ENCODE data around the gene ZBTB44. TPM values are rescaled to one million over a fixed set of nuclear protein-coding genes. Genes with fewer than 3 reads are reported as not detected.
"Not testable (repeated sequence)": the region's sequence is repeated elsewhere in the genome, so short reads cannot be mapped to it uniquely, and the experiment has no call there.

The ZBTB44 gene
- total RNA-seq, 2 donors from 2014 or later, result 24.2 to 30.5 TPM

GRCh38 chr11:130206141-130206540 lies 108.6 kb downstream of the ZBTB44 start:
- intact Hi-C loops (cut with DNase I), result no loop called here
- DNase-seq (ENCODE audit: low spot score), result peak; percentile 42

DNA sequence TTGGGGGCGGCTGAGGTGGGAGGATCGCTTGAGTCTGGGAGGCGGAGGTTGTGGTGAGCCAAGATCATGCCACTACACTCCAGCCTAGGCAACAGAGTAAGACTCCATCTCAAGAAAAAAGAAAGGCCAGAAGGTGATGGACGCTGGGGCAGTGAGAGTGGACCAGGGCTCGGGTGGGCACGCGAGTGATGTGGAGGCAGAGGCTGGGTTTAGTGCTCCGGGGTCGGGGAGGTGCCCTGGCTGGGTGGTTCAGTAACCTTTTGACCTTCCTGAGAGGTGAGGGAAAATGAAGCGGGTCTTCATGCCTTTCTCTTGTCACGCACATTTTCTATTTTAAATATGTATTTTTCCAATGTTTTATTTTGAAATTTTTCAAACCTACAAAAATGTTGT lies 110.0 kb downstream of the ZBTB44 start:
- peak; percentile 67 for DNase-seq (ENCODE audit: low spot score)
- intact Hi-C loops (cut with DNase I), result no loop called here

DNA sequence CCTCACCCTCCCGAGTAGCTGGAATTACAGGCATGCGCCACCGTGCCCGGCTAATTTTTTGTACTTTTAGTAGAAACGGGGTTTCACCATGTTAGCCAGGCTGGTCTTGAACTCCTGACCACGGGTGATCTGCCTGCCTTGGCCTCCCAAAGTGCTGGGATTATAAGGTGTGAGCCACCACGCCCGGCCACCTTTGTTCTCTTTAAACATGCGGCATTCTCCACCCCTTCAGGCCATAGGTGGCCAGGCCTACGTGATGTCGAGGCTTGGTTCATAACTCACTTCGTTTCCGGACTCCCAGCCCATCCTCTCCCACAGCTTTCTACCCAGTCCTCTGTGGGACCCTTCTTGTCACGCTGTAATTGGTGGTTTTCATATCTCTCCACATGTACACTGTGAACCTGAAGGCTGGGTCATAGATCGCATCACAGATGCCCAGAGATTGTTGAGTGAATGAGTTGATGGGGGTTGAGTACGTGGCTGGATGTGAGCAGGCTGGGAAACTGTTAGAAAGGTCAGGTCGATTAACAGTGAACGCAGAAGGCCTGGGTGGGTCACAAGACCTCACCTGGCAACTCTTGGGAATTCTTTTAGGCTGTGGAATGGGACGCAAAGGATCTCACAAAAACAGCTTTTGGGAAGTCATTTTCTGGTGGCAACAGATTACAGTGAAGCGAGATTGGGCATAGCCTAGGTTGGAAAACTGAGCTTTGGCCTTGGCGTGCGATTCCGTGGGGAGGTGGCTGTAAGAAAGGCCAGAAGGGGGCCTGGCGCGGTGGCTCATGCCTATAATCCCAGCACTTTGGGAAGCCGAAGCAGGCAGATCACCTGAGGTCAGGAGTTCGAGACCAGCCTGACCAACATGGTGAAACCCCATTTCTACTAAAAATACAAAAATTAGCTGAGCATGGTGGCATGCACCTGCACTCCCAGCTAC lies 110.7 kb downstream of the ZBTB44 start:
- intact Hi-C loops (cut with DNase I), result no loop called here
- DNase-seq (ENCODE audit: low spot score), result peak; percentile 46

- intact Hi-C loops (cut with DNase I), result no loop called here
- DNase-seq (ENCODE audit: low spot score), result peak; percentile 66
Observed at GRCh38 chr11:130202818-130203689, 111.7 kb downstream of the ZBTB44 start.

DNA sequence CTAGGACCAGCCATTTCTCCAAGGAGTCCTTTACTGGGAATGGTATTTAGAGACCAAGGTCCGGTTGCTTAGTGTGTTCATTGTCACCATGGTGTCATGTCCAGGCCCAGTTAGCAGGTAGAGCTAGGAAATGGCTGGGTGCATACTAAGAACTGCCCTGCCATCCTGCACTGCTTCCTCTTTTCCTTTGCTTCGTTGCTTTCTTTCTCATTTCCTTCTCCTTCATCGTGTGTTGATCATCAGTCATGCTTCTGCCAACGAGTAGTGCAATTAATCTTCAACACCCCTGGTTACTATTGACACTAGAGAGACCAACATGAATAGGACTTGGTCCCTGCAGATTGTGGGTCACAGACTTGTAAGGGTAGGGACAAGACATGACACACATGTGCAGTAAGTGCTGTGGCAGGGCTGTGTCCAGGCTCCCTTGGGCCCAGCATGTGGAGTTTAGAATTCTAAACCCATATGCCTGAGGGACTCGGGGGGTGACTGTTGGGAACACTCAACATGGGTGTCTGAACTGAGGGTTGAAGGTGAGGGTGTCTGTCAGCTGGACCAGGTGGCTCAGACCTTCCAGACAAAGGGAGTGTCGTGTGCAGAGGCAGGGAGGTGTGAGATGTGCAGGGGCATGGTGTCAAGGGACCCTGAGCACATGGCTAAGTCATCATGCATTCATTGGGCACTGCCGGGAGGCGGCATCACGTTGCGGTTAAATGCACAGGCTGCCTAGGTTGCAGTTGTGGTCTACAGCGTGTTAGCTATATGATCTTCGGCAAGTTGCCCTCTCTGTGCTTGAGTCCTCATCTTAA lies 112.5 kb downstream of the ZBTB44 start:
- DNase-seq (ENCODE audit: low spot score), result peak; percentile 69
- intact Hi-C loops (cut with DNase I), result no loop called here

- intact Hi-C loops (cut with DNase I), result no loop called here
Observed at GRCh38 chr11:130201026-130201425, 113.7 kb downstream of the ZBTB44 start.

DNA sequence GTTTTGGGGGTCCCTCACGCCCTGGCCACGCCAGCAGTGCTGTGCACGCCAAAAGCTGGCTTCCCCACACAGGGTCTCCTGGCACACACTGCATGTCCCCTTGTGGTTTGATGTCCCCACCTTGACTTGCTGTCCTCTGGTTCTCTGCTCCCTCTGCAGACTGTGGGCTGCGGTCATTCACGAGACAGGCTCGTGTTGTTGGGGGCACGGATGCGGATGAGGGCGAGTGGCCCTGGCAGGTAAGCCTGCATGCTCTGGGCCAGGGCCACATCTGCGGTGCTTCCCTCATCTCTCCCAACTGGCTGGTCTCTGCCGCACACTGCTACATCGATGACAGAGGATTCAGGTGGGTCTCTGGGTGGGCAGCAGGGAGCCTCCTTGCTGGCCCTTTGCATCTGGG lies 114.9 kb downstream of the ZBTB44 start:
- DNase-seq (ENCODE audit: low spot score), result no peak
- intact Hi-C loops (cut with DNase I), result no loop called here

More at GRCh38 chr11:130201026-130201425, 113.7 kb downstream of the ZBTB44 start:
- no peak for DNase-seq (ENCODE audit: low spot score)

DNA sequence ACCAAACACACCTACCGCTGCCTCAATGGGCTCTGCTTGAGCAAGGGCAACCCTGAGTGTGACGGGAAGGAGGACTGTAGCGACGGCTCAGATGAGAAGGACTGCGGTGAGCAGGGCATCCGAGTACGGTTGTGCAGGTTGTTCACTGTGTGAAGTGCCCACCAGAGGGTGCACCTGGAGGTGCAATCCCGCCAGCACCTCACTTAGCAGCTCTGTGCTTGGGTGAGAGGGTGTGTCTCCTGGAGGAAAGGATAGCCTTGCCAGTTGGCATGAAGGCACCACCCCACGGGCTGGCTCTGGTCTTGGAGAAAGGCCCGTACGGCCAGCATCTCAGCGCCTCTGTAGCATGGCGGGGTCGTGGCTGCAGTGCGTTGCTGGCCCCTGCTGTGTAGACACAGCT lies 115.8 kb downstream of the ZBTB44 start:
- DNase-seq (ENCODE audit: low spot score), result no peak
- intact Hi-C loops (cut with DNase I), result no loop called here

GRCh38 chr11:130198292-130198691 lies 116.4 kb downstream of the ZBTB44 start:
- DNase-seq (ENCODE audit: low spot score), result no peak
- intact Hi-C loops (cut with DNase I), result no loop called here

DNA sequence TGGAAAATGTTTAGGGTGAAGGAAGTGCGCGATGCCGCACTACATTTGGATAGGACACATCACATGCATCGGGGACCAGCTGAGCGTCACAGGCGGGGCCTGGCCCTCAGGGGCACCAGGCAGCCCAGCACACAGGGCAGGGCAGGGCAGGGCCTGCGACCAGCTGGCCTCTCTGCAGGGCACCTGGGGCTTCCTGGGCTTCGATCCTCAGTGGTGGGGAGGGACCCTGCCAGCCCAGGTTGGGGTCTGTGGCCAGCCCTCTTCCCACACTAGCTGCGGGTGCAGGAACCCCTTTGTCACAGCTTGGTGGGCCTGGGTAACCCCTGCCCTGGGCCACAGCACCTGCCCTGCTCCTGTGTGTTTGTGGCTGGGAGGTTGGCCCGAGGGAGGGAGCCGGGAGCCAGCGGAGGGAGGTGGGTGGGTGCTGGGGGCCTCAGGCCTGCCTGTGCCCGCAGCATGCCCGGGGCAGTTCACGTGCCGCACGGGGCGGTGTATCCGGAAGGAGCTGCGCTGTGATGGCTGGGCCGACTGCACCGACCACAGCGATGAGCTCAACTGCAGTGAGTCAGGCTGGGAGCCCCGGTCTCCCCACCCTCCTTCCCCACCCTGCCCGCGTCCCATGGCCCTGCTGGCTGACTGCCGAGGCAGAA lies 117.2 kb downstream of the ZBTB44 start:
- intact Hi-C loops (cut with DNase I), result no loop called here

GRCh38 chr11:130194241-130195023 lies 120.3 kb downstream of the ZBTB44 start:
- intact Hi-C loops (cut with DNase I), result no loop called here

More for the DNA sequence above, 117.2 kb downstream of the ZBTB44 start:
- no peak for DNase-seq (ENCODE audit: low spot score)

GRCh38 chr11:130193551-130193950 lies 121.2 kb downstream of the ZBTB44 start:
- intact Hi-C loops (cut with DNase I); DNase-seq (ENCODE audit: low spot score): not testable (repeated sequence)

More at GRCh38 chr11:130194241-130195023, 120.3 kb downstream of the ZBTB44 start:
- DNase-seq (ENCODE audit: low spot score), result no peak

GRCh38 chr11:130192845-130193267 lies 121.9 kb downstream of the ZBTB44 start:
- intact Hi-C loops (cut with DNase I), result no loop called here

DNA sequence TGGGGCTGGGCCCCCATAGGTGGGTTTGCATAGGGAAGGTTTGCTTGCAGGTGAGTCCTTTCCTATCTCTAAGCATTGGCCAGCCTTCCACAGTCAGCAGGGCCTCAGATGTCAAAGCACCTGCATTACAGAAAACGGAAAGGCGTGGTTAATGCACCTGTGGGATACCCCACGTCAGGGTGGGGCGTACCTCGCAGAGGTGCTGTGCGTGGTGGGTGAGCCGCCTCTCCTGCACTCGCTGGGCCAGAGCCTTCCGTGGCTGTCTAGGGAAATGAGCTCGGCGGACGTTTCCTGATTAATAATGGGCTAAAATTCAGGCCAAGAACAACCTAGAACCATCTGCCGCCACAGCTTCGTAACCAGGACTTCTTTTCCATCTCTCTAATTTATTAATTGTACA lies 122.8 kb downstream of the ZBTB44 start:
- intact Hi-C loops (cut with DNase I), result no loop called here
- no peak for DNase-seq (ENCODE audit: low spot score)

More at GRCh38 chr11:130192845-130193267, 121.9 kb downstream of the ZBTB44 start:
- DNase-seq (ENCODE audit: low spot score), result no peak

- DNase-seq (ENCODE audit: low spot score), result no peak
- intact Hi-C loops (cut with DNase I), result no loop called here
Observed at GRCh38 chr11:130190371-130190881, 124.3 kb downstream of the ZBTB44 start.

GRCh38 chr11:130189492-130190210 lies 125.1 kb downstream of the ZBTB44 start:
- intact Hi-C loops (cut with DNase I), result no loop called here
- no peak for DNase-seq (ENCODE audit: low spot score)
